Testis (tissue), 3 donors: ENCODE measurements around the gene CAMKMT. TPM values are rescaled to one million over a fixed set of nuclear protein-coding genes. Genes with fewer than 3 reads are reported as not detected.

Experiments
- DNase-seq: peaks from one replicate; pipeline ENCODE4 v3.0.0-alpha.2; 2019
- H3K27ac ChIP-seq, 2 donors: fragments of 200-600 bp; sonication (generic); one replicate each; pipeline ENCODE4 v1.5.1; 2019
- H3K27me3 ChIP-seq: fragments of 200-600 bp; sonication (generic); one replicate; pipeline ENCODE4 v1.5.1; 2019
- H3K36me3 ChIP-seq: fragments of 200-600 bp; sonication (generic); one replicate; pipeline ENCODE4 v1.5.1; 2017; ENCODE audit warnings: low read depth; ENCODE audit errors: missing control alignments
- H3K4me1 ChIP-seq: fragments of 200-600 bp; sonication (generic); one replicate; pipeline ENCODE4 v1.5.1; 2019
- H3K4me3 ChIP-seq, 2 donors: fragments of 200-600 bp; sonication (generic); one replicate each; pipeline ENCODE4 v1.5.1; 2017 to 2019
- H3K9me3 ChIP-seq: fragments of 200-600 bp; sonication (generic); one replicate; pipeline ENCODE4 v1.5.1; 2017
- CTCF ChIP-seq, 3 experiments: fragments of 450-650 bp in 2 of 3; fragments of 200-600 bp in 1 of 3; sonication (generic) in 1 of 3; IDR thresholded peaks; one replicate each; pipeline ENCODE4 v1.5.1; 2016 to 2019; ENCODE audit warnings: antibody characterized with exemption in 3 of 3, mild to moderate bottlenecking in 2 of 3, moderate library complexity in 1 of 3
- POLR2A ChIP-seq: fragments of 450-650 bp; IDR thresholded peaks from one replicate; pipeline ENCODE4 v1.6.1; 2017; ENCODE audit warnings: antibody characterized with exemption, mild to moderate bottlenecking, moderate library complexity
- WGBS, 2 donors: methylation state at CpG; one replicate each; pipeline ENCODE4 v1.1.5; 2018; 5-methylcytosine and 5-hydroxymethylcytosine counted together
- intact Hi-C: fragments of 100-400 bp; cut with DNase I; formaldehyde crosslinking; loops from one replicate; pipeline ENCODE4 v1.15.1; 2023; ENCODE audit warnings: low total_unique reads
- polyA plus RNA-seq: library from polyadenylated mRNA; stranded (reverse); fragments of 350-450 nt; fragmentation: Illumina TruSeq; extraction: RNeasy Lipid Tissue Mini Kit (QIAGEN cat#74804); gene quantifications from one replicate; pipeline ENCODE4 v1.2.3, GENCODE V29; 2014; ENCODE audit warnings: low read depth, low replicate concordance; ENCODE audit not compliant: insufficient read depth
- total RNA-seq, 2 donors: library from RNA; depleted of rRNA; stranded (reverse); fragments of >200 nt; gene quantifications; one replicate each; pipeline ENCODE4 v1.2.3, GENCODE V29; 2016

The CAMKMT gene
- total and polyA plus RNA-seq, 3 donors from 2014 or later, result 15.9 to 21.2 (median 18.5) TPM

GRCh38 chr2:44786045-44786816, 424.5 kb downstream of the CAMKMT start:
- no peak overlapping the region for H3K4me3 ChIP-seq
- DNase-seq, result no peak
- H3K27me3 ChIP-seq, result no peaks in the 10 kb centered on the region
- no peak for TF ChIP-seq POLR2A
- TF ChIP-seq CTCF (IDR thresholded peaks at IDR 0.05), result no peak
- intact Hi-C loops, result no loop called here
- no peak overlapping the region for H3K27ac ChIP-seq
- 78 to 87% methylated on average over 7 of the region's 7 CpGs for WGBS, 2 donors
- H3K4me1 ChIP-seq, result no peaks in the 10 kb centered on the region
- H3K9me3 ChIP-seq, result no peaks in the 10 kb centered on the region
- H3K36me3 ChIP-seq, result no peaks in the 10 kb centered on the region

GRCh38 chr2:44786817-44787214, 425.1 kb downstream of the CAMKMT start:
- Histone ChIP-seq H3K27me3 (no peaks in the 10 kb centered on the region), H3K36me3 (no peaks in the 10 kb centered on the region), H3K27ac (no peak overlapping the region), H3K4me3 (no peak overlapping the region), H3K4me1 (no peaks in the 10 kb centered on the region), H3K9me3 (no peaks in the 10 kb centered on the region)
- intact Hi-C loops, result no loop called here
- WGBS, 2 donors, result 93 to 98% methylated on average over 5 of the region's 5 CpGs
- no peak for DNase-seq
- no peak for TF ChIP-seq CTCF (IDR thresholded peaks at IDR 0.05)
- TF ChIP-seq POLR2A, result no peak

GRCh38 chr2:44787663-44788062, 425.9 kb downstream of the CAMKMT start:
- no peak overlapping the region for H3K4me3 ChIP-seq
- WGBS, 2 donors, result 80% methylated on average over 6 of the region's 6 CpGs
- no peaks in the 10 kb centered on the region for H3K27me3 ChIP-seq
- no peak for DNase-seq
- intact Hi-C loops, result no loop called here
- no peaks in the 10 kb centered on the region for H3K9me3 ChIP-seq
- TF ChIP-seq POLR2A (no peak), CTCF (IDR thresholded peaks at IDR 0.05) (no peak)
- no peaks in the 10 kb centered on the region for H3K4me1 ChIP-seq
- H3K27ac ChIP-seq, result no peak overlapping the region
- no peaks in the 10 kb centered on the region for H3K36me3 ChIP-seq

GRCh38 chr2:44789446-44789845, 427.7 kb downstream of the CAMKMT start:
- Histone ChIP-seq H3K36me3 (no peaks in the 10 kb centered on the region), H3K4me3 (no peak overlapping the region), H3K4me1 (no peaks in the 10 kb centered on the region), H3K27ac (no peak overlapping the region), H3K27me3 (no peaks in the 10 kb centered on the region), H3K9me3 (no peaks in the 10 kb centered on the region)
- intact Hi-C loops, result no loop called here
- no peak for DNase-seq
- TF ChIP-seq POLR2A, result no peak
- no peak for TF ChIP-seq CTCF (IDR thresholded peaks at IDR 0.05)
- 44 to 56% methylated on average over 5 of the region's 5 CpGs for WGBS, 2 donors
